GM18508 (cell line): ENCODE data around the gene CRK.

Experiments
- ATAC-seq: cut with Tn5 transposase; IDR thresholded peaks from one replicate; pipeline ENCODE4 v1.9.1; 2021; ENCODE audit warnings: moderate number of reproducible peaks; ENCODE audit not compliant: insufficient read depth, unreplicated experiment

Gene CRK

DNA sequence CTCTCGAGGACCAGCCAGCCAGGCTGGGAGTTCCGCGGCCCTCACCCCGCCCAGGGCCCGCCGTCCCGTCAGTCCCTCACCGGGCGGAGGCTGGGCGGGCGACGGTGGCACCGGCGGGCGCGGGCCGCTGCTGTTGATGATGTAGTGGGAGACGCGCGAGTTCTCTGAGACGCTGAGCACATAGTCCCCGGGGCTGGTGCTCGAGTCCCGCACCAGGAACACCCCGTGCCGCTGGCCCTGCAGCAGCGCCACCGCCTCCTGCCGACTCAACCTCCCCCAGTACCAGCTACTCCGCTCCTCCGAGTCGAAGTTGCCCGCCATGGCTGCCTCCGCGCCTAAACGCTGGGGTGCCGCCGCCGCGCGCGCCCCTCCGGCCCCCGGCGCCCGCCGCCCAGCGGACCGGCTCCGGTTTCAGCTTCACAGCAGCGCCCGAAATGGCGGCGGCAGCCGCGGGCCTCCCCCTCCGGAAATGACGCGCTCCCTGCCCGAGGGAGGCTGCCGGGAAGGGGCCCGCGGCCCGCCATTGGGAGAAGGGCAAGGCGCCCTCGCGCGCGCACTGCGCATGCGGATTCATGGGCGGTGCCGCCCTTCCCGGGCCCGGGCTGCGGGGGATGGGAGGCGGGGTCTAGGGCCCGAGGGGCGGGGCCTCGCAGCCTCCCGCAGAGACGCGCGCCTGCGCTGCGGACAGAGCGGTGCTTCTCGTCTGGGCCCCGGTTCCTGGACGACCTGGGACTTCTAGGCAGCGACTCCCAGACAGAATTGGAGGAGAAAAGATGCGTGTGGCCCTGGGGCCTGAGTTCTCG is at the start of gene CRK:
CRK (minus strand) TSS at position 436 of the 803 bp plus-strand sequence; CDS start at position 321, 115 bp downstream.
- peak; percentile 45 for ATAC-seq

DNA sequence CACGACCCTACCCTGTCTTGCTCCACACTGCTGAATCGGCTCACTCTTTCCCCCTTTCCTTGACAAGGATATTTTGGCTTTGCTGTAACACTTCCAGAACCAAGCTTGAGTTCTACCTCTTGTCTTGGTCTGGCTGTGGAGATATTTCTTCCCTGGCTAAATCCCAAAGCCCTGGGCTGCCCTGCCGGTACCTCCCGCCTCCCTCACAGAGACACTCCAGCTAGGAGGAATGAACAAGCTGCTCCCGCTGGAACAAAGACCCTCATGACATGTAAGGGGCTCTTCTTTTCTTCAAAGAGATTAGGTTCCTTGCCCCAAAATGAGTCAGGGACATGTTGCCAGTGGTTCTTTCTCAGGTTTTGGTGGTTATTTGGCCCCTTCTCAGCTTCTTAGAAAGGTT is 49.6 kb upstream of the CRK start:
- no peak for ATAC-seq

DNA sequence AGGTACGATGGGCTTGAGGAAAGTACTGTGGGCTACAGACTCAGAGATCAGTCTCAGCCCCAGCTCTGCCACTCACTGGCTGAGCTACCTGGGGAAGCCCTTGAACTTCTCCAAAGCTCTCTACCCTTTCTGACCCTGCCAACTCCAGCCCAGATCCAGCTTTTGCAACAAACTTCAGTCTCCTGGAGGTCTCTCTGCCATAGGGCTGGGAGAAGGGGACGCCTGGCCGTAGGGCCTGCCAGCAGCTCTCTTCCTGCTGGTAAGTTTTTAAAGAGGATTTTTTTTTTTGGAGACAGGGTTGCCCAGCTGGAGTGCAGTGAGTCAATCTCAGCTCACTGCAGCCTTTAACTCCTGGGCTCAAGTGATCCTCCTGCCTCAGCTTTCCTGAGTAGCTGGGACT is 48.8 kb upstream of the CRK start:
- no peak for ATAC-seq

DNA sequence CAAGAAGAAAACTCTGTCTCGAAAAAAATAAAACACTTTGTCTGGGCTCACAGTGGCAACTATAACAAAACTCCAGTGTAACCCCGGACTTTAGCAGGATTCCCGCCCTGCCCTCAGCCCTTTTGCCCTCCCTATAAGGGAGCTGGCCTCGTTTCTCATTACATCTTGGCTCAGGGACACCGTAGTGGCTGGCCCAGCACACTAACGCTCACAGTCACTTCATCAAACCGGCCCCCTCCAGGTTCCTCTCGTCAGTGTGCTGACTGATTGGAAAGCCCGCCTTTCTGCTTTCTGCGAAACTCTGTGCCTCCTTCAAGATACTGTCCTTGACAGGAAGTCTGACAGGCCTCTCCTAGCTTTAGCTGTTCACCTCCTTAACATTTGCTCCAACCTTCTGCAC is 47.7 kb upstream of the CRK start:
- ATAC-seq: no peak

DNA sequence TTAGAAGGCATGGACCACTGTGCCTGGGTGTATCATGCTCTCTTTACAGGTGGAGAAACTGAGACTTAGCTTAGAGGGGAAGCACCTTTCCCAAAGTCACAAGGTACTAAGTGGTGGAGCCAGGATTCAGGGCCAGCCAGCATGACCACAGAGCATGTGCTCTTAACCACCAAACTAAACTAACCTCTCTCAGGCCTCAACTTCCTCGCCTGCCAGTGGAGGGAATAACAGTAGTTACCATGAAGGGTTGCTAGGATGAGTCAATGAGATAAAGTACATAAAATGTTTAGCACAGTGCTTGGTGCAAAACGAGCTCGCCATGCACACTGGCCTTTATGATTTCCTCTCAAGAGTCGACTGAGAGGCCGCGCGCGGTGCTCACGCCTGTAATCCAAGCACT is 42.8 kb upstream of the CRK start:
- ATAC-seq: no peak

DNA sequence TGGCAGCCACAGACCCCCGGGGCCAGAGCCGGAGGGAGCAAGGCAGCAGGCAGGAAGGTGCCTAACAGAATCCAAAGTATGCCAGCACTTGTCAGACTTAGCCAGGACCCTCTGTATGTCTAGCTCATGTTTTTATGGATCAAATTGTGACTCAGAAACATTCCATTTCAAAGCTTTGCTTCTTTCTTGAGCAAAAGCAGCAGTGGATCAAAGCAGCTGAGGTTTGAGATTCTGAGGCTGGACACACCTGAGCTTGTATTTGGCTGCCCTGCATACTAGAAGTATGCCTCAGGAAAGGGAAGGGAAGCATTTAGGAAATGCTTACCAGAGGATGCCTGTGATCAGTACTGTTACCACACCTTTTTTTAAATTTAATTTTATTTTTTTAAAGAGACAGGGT is 42.2 kb upstream of the CRK start:
- no peak for ATAC-seq

DNA sequence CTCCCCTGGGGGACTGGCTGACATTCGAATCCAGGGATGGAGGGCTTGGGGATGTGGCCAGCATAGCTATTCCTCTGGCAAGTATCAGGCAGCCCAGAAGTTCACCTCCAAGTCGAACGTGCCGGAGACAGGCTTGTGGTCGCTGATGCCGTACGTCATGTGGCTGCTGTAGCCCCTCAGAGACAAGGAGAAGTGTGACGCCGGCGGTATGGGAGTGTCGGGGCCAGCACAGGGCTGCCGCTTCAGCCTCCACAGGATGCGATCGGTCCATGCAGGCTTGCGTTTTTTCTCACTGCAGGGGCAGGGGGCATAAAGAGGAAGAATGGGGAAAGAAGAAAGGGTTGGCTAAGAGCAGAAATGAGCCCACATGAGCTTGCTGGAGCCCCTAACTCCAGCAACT is 41.8 kb upstream of the CRK start:
- no peak for ATAC-seq

DNA sequence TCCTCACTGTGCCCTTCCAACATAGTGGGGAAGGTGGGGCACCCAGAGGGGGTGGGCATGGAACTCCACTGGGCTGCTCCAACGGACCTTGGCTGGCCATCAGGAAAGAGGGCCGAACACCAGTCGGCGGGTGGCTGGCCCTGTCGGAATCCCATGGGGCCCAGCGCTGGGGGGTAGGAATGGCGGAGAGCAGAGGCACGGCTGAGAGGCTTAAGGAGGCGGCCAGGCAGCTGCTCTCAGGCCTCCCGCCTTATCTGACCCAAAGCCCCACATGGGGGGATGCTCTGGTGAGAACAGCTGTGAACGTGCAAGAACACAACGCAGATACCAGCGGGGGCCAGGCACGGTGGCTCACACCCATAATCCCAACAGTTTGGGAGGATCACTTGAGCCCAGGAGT is 40.8 kb upstream of the CRK start:
- ATAC-seq: no peak

DNA sequence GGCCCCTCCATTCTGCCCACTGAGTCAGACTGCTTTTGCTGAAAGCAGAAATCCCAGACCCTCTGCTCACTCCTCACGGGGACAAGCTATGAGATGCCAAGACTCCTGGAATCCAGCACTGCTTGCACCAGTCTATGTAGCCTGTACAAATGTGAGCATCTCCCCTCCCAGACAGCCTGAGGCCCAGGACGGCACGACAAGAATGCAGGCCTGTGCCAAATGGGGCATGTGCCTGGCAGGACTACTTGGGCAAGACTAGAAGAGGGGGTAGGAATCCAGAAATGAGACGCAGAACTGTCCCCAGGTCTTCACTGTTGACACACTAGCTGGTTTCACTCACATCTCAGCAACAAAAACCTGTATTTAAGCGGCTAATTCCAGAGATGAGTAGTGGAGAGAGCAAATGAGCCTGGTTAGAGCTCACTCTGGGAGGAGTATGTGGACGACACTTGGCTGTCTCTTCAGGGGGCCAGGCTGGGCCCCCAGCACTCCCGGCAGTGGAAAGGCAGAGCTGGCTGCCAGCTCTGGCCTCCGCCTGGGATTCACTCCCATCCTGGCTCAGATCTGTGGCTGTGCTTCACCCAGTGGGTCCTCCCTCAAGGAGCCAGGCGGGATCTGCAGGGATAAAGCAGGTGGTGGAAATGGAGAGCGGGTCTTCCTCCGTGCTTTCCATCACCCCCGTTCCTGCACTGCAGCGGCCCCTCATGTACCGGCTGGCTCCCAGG is 39.4 kb upstream of the CRK start:
- no peak for ATAC-seq

DNA sequence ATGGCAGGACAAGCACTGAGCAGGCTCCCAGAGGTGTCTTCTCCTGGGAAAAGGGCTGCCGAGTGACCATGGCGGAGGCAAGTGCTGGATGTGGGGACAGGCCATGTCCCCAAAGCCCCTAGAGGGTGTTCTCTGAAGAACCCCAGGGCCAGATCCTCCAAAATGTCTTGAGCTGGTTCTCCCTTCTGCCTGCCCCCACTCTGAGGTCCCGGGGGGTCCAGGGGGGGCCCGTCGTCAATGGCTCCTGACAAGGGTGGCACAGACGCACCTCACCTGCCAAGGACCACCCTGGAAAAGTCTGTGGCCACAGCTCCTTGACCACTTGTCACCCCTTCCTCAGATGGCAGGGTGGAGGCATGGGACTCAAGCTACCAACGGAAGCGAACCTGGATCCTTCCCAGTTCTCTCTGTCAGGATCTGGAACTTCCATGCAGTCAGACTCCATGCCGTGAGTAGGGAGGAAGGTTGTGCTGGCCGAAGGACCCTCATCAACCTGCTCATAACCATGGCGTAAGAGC is 38.8 kb upstream of the CRK start:
- ATAC-seq: no peak

DNA sequence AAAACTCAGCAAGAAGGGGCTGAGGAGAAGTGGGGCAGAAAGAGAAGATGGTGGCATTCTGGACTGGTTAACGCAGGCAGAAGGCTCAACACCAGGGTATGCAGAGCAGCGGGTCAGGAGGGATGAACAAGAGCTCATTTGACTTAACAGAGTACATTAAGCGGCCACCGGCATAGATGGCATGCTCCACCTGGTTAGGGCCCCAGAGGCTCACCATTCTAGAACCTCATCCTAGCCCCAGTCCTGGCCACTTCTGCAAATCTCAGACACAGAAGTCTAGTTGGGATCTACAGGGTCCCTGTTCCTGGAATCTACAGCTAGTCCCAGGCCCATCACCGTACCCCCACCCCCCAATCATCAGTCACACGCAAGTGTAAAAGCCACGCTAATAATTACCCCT is 38.2 kb upstream of the CRK start:
- ATAC-seq: no peak

DNA sequence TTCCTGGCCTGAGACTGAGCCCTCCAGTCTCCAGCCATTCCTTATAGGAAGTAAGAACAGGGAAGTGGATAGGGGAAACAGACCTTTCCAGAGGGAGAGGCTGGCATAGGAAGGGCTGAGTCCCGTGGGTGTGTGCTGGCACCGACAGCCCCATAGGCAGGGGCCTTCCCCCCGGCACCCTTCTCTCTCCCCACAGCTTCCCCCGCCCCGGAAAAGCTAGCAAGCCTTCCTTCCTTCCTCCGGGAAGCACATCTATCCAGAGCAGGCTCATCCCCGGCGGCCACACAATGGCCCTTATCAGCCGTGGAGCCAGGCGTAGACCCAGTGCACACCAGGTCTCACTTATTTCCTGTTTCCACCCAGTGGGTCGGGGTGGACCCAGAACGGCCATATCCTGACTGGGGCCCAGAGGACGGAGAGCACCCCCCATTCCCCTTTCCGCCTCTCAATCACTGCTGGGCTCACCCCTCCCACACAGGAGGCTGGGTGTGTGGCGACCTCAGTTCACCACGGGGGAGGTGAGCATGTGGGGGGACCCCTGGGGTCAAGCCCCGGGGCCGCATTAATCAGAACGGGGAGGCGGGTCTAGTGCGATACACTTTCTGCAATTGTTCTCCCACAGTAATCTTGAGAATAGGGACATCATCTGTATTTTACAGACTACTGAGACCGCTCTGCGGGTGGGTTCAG is 37.4 kb upstream of the CRK start:
- ATAC-seq: no peak

DNA sequence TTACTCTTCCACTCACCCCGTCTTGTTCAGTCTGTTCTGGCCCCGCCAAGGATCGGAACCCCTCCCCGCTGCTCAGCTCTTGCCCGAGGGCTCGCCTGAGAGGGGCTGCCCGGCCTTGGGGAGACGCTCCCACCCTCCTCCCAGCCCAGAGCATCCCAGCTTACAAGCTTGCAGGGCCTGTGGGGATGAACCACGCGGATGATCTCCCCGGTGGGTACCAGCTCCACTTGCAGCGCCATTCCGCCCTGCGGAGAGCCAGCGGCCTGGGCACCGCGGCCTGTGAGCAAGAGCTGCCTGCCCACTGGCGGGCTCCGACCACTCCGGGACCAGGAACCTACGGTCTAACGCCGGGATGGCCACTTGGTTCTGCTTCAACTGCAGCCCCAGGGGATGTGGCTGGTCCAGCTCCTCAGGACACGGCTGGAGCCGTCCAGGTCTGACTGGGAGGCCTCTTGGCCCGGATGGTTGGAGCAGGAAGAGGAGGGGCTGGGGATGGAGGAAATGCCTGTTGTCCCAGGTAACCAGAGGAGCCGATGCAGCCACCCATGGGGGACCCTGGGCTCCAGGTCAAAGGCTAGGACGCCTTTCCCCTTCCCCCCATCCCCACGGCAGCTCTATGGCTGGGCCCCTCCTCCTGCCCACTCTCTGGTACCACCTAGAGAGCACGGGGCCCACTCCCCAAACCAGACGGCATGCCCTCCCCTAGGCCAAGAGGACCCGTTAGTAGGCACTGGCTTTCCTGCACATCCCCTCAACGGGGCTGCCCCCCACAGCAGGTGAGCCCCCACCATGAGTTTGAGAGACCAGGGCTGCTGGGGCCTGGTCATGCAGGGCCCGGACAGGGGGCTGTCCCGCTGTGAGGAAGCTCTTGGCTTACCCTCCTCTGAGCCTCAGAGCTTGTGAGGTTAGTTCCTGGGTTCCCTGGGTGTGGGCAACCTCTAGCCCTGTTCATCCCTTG is 36.5 kb upstream of the CRK start, which contains the start of gene MYO1C:
MYO1C (minus strand) TSS at position 438 of the 958 bp plus-strand sequence; CDS start at position 239, 199 bp downstream.
- no peak for ATAC-seq

DNA sequence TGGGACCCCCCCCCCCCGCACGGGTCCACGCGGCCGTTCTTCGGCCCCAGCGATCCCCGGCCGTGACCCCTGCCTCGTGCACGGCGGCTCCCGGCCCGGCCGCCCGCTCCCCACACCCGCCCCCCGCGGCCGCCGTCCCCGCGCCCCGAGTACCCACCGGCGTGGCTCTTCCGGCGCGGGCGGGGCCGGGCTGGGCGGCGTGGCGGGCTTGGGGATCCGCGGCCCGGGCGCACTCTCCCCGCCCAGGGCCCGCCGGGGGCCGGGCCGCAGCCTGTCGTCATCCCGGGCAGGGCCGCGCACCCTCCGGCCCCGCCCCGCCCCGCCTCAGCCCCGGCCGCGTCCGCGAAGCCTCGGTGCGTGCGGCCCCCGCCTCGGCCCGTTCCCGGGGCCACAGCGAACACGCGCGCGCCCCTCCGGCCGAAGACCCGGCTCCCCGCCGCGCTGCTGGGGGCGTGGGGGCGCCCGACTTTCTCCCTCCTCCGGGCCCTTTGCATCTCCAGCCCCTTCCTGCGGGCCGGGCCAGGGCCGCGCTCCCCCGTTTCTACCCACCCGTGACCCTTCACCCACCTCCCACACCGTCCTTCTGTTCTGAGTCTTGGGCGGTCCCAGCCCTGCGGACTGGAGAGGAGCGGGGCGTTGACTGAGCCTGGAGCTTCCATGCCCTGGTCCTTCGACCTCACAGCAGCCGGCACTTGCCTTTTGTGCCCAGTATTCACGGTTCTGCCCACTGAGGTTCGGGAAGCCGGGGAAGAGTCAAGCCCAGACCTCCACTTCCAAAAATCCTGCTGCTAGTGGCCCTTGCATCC is 35.6 kb upstream of the CRK start:
- ATAC-seq: no peak

DNA sequence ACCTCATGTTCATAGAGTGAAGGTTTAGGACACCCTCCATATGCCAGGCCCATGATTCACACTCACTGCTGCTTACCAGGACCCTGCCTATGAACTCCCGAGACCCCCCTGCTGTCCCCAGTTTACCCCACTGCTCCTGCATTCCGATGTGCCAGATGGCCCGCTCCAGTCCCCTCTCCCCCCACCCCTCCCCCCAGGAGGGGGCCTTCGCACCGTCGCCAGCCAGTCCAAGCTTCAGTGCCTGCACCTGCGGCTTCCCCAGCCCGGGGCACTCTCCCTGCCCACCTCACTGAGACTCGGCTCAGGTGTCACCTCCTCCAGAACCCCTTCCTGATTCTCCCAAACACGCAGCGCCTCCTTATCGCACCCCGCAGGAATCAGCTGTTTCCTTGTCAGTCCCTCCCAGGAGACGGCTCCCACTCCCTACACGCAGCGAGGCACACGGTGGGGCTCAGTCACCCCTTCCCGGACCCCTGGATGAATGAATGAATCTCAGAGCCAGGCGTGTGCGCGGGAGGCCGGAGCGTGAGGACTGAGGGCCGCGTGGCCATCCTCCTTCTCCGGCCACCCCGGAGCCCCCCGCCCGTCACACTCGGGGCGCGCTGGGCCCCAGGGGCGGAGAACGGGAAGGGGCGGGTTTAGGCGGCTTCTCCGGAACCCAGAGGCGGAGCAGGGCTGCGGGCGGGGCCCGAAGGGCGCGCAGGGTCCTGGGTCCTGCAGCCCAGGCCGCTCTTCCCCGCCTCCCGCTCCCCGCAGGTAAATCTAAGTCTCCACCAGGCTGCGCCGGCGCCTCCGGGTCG is 34.8 kb upstream of the CRK start:
- no peak for ATAC-seq

DNA sequence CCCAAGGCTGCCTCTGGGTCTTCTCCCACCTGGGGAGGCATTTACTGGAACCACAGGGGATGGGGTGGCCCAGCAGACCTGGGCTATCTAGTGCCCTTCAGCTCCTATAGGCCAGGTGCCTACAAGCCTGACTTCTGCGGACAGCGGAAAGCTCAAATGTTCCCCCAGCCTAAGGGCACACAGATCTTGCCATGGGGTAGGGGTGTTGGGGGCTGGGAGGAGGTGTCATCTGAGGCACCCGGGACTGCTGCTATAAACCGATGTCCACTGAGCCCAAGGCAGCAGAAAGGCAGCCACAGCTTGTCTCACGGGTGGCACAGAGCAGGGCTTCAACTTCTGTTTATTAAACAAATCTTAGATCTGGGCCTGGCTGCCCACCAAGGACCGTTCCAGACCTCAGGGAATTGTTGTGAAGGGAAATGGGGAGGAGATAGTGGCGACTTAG is 32.8 kb upstream of the CRK start:
- no peak for ATAC-seq

DNA sequence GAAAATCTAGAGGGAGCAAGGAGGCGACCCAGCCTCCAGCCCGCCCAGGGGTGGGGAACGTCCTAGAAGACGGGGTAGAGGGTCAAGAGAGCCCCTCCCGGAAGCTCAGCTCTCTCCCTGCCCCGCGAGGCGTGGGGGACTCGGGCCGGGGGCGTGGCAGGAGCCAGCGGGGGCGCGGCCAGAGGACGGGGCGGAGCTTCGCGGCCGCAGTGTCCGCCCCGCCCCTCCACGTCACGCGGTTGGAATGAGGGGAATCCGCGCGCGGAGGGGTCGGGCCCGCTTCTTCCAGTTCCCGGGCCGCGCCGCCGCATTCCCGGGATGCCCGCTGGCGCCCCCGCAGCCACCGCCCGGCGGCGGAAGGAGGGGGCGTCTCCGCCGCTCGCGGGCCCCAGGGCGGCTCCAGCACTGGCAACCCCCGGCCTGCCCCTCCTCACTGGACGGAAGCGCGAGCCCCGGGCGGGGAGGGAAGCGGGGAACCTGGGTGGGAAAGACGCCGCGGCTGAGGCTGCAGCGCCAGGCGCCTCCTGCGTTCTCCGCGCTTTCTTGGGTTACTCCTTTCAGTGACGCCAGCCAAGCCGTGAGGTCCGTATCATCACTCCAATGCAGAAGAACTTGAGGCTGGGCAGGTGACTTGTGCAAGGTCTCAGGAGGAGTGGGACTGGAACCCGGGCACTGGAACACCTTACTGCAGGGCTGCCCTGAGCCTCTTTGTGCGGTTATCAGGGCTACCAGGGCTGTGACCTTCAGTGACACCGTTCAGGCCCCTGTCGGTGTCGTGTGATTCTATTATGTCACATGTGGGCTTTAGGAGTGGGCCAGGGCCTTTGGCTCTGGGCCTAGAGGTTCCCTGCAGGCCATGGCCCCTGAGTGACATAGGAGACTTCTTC is 32.1 kb upstream of the CRK start:
- no peak for ATAC-seq
